Fibroblast of skin of left biceps (primary cell): ENCODE data around the gene KRT85.

Experiments
- DNase-seq, 2 experiments: peaks; one replicate each; pipeline ENCODE4 v3.0.0-alpha.2; 2013; ENCODE audit warnings: low read depth in 2 of 2

The KRT85 gene

DNA sequence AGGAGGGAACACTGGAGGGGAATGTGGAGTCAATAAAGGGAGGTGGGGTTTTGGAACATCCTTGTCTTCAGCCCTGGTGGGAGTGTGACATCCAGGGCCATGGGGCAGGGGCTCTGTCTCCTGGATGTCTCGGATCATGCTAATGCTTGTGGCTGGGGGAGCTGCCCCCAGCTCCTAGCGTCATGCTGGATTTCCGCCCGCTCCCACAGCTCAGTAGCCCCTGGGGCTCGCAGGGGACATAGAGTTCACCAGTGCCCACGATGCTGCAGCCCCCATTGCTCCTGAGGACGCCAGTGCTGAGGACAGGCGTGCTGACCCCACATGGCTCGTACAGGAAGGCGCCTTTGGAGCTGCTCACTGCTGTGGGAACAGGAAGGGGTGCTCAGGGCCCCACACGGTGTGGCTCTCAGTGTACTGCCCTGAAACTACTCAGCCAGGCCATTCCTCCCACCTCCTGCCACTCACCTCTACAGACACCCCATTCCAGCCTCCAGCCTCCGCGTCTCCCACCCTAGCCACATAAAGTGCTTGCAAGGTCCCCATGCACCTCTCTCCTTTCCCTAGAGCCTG lies 27.6 kb upstream of the KRT85 start:
- DNase-seq, result no peak

DNA sequence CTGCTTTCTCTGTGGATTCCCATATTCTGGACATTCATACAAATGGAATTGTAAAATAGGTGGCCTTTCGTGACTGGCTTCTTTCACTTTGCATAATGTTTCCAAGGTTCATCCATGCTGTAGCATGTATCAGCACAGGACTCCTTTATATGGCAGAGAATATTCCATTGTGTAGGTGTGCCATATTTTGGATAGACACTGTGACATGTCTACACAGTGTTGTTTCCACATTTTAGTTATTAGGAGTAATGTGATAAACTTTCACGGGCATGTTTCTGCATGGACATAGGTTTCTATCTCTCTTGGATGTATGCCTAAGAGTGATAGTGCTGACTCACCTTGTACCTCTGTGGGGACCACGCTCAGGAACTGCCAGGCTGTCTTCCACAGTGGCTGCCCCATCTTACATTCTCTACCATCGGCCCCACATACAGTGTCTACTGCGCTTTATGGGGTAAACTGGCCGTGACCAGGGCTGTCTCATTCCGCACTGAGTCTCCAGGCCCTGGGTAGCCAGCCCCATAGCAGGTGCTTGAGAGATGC lies 25.3 kb upstream of the KRT85 start:
- DNase-seq, result no peak

- DNase-seq, result no peak
Observed at GRCh38 chr12:52391618-52392002, 24.3 kb upstream of the KRT85 start.

GRCh38 chr12:52390739-52391617 lies 23.7 kb upstream of the KRT85 start:
- DNase-seq, result no peak

- DNase-seq, result no peak
Observed at GRCh38 chr12:52389313-52390207, 22.3 kb upstream of the KRT85 start.

GRCh38 chr12:52387859-52388258 lies 20.6 kb upstream of the KRT85 start:
- DNase-seq, result no peak

DNA sequence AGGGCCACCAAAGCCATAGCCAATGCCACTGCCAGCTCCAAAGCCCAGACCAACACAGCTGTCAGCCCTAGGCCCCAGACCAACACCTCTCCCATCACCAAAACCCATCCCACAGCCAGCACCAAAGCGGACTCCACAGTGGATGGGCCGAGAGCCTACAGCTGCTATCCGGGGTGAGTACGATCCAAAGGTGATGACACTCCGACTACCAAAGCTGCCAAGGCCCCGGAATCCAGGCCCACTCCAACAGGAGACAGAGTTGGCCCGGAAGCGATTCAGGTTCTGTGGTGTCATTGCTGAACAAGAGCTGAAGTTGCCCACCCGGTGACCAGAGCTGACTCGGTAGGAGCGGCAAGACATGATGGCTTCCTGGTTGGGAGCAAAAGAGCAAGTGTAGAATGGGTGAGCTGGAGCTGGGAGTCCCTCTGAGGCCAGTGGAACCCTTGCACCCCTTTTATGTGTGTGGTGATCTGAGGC lies 18.0 kb upstream of the KRT85 start, which contains the start of gene KRT84:
Gene KRT84 (minus strand): TSS at position 427 of the 477 bp plus-strand sequence. CDS start 67 bp downstream, at position 360.
- DNase-seq, result no peak

- no peak for DNase-seq
Observed at GRCh38 chr12:52383331-52383730, 16.1 kb upstream of the KRT85 start.

- no peak for DNase-seq
Observed at GRCh38 chr12:52382854-52383253, 15.6 kb upstream of the KRT85 start.

DNA sequence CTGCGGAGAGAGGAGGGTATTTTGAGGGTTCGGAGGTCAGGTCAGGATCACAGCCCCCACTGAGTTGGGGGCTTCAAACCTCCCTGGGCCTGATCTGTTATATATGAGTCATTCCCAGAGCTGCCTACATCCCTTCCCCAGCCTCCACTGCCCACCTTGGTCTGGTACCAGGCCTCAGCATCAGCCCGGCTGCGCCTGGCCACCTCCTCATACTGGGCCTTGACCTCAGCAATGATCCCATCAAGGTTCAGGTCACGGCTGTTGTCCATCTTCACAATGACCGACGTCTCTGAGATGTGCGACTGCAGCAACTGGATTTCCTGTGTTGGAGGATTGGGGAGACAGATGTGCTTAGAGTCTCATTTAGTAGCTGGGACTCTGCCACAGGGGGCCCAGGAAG lies 13.9 kb upstream of the KRT85 start:
- no peak for DNase-seq

GRCh38 chr12:52380271-52380694 lies 13.0 kb upstream of the KRT85 start:
- no peak for DNase-seq

DNA sequence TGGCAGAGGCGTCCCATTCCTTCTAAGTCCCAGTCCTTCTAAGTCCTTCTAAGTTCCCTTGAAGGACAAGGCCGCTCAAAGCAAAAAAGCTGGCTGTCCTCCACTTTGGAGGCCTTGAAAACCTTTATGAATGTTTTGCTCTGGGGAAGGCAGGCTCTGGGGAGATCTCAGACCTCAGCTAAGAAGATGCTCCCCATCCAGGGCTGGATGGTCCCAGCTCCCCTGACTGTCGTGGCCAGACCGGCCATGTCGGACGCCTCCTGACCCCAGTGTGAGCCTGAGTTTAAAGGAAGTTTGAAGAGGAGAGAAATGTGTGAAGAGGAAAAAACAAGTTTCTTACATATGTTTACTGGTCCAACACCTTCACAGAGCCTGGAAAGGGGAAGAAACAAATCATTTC lies 12.3 kb upstream of the KRT85 start:
- DNase-seq, result no peak

- no peak for DNase-seq
Observed at GRCh38 chr12:52378091-52378490, 10.8 kb upstream of the KRT85 start.

- no peak for DNase-seq
Observed at GRCh38 chr12:52377266-52377665, 10.0 kb upstream of the KRT85 start.

GRCh38 chr12:52372216-52373154 lies 5.2 kb upstream of the KRT85 start:
- peak; percentile 50 to 56 for DNase-seq

GRCh38 chr12:52371716-52372115 lies 4.4 kb upstream of the KRT85 start:
- no peak for DNase-seq

DNA sequence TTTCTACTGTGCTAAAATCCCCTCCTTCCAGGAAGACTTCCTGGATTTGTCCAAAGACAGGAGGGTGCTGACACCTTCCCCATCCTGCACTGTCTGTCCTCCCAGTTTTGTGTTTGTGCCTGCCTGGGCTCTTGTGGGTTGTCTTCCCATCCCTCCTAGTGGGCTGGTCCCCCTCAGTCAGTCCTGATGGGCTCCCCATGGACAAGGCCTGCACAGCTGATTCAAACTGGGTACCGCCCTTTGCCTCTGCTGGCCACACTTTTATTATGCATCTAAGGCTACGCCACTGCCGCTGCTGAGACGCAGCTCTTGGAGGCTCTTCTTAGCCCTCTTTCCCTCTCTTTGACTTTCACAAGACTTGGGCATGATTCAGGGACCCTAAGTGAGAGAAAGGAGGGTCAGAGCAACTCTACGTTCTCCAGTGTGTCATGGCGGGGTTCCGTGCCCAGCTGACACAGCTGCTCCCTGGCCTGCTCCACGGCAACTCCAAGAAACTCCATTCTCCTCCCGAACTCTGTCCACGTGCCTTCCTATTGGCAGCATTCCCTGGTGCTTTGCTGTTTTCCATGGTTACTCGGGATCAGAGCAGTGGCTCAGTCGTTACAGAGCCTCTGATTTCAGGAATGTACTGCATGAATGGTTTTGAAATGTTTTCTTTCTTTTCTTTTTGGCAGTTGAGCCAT lies 3.8 kb upstream of the KRT85 start:
- DNase-seq, result peak; percentile 30 to 33

GRCh38 chr12:52369809-52370208 lies 2.5 kb upstream of the KRT85 start:
- DNase-seq, result no peak

DNA sequence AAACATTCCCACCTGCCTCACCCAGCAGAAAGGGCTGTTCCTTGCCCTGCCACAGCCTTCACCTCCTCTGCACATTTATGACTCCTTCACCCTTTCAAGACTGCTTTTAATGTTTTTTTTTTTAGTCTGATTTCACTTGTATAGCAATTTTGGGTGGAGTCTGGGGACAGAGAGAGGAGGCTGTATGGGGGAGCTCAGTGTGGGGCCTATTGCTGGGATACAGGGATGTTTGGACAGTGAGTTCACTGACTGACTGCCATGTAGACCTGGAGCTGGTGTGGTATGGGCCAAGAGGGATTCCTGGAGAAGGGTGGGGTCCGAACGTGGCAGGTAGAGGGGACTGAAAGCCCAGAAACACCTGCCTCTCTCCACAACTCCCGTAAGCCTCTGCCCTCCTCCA lies 1.9 kb upstream of the KRT85 start:
- DNase-seq, result no peak

DNA sequence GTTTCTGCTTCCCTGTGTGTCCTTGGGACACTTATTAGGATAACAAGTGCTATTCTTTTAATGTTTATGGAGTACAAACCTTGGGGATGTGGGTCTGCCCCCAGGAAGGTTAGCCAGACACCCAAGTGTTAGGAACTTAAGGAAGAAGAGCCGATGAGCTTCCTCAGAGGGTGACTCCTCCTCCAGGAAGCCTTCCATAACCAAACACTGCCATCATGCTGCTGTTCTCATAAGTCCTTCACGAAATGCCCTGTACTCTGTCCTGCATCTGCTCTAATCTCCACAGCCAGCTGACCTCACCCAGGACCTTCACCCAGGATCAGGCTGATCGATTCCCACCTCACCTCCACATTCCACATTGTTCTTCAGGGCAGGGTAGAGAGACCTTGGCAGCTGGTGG lies 1.2 kb upstream of the KRT85 start:
- no peak for DNase-seq
